Measurements from ENCODE around the gene ZNF263. TPM values are rescaled to one million over a fixed set of nuclear protein-coding genes. Genes with fewer than 3 reads are reported as not detected.

The ZNF263 gene
- total RNA-seq, 1 donor from 2014 or later = 27.6 TPM

- peaks cover 78% of the 10 kb centered on the region for H3K9me3 ChIP-seq
Measured at GRCh38 chr16:3295209-3295608, 11.9 kb downstream of the ZNF263 start.

DNA sequence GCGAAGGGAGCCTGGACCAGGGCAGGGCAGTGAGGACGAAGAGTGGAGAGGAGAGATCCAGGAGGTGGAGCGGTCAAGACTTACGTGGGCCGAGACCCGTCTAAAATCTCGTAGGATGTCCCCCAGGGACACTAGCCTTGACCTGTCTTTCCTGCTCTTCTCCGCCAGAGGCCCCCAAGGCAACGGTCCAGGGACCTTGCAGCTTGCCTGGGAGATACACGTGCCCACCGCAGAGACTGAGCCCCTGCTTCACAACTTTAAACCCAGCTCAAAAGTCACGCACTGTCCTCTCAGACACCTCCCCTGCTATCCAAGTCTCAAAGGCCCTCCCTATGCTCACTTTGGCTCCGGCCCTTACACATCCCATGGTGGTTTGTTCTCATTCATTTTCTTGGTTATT is 12.5 kb downstream of the ZNF263 start:
- no peak for TF ChIP-seq CTCF (IDR thresholded peaks at IDR 0.05)
- Histone ChIP-seq H3K27ac (no peak overlapping the region), H3K36me3 (peaks cover 9% of the 10 kb centered on the region), H3K4me3 (no peak overlapping the region), H3K4me1 (no peaks in the 10 kb centered on the region), H3K9me3 (peaks cover 78% of the 10 kb centered on the region), H3K27me3 (no peaks in the 10 kb centered on the region)
- DNase-seq (no peak), ATAC-seq (no peak)
- intact Hi-C loops (cut with DNase I) = no loop called here

More at GRCh38 chr16:3295209-3295608, 11.9 kb downstream of the ZNF263 start:
- ATAC-seq = no peak
- no peak for DNase-seq
- intact Hi-C loops (cut with DNase I) = no loop called here
- TF ChIP-seq CTCF (IDR thresholded peaks at IDR 0.05) = no peak
- no peak overlapping the region for H3K4me3 ChIP-seq
- peaks cover 14% of the 10 kb centered on the region for H3K36me3 ChIP-seq
- no peaks in the 10 kb centered on the region for H3K27me3 ChIP-seq
- no peaks in the 10 kb centered on the region for H3K4me1 ChIP-seq
- no peak overlapping the region for H3K27ac ChIP-seq

DNA sequence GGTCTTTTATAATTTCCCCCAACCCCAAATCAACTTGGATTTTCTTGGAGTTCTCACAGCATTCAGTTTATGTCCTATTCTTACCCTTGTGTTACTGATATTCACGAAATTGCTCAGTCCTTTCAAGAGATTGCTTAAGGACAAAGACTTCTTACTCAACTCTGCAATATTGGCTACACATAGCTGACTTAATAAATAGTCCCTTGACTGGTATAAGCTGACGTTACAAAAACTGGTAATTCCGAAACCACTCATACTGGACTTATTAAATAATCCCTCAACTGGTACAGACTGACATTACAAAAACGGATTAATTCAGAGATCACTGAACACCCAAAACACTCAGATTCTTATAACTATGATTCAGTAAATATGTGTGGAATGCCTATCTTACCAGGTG is 21.1 kb downstream of the ZNF263 start:
- H3K4me1 ChIP-seq = peaks cover 13% of the 10 kb centered on the region
- H3K27me3 ChIP-seq = no peaks in the 10 kb centered on the region
- H3K36me3 ChIP-seq = peaks cover 9% of the 10 kb centered on the region
- intact Hi-C loops (cut with DNase I) = no loop called here
- DNase-seq (no peak), ATAC-seq (no peak)
- TF ChIP-seq CTCF (IDR thresholded peaks at IDR 0.05) = no peak
- H3K27ac ChIP-seq = no peak overlapping the region
- peak overlapping the region; percentile 67 for H3K4me3 ChIP-seq
- peaks cover 61% of the 10 kb centered on the region for H3K9me3 ChIP-seq

- intact Hi-C loops (cut with DNase I) = no loop called here
- peak; percentile 94 for DNase-seq
- TF ChIP-seq CTCF (IDR thresholded peaks at IDR 0.05) = no peak
Measured at GRCh38 chr16:3305109-3306068, 22.1 kb downstream of the ZNF263 start, which contains the start of the genes TIGD7 and ZNF75A. TIGD7 (minus strand) TSS chr16:3305430; CDS start chr16:3300614, 4,816 bp downstream. ZNF75A (plus strand) TSS chr16:3305497; CDS start chr16:3308429, 2,932 bp downstream.

GRCh38 chr16:3306078-3306477 is 22.8 kb downstream of the ZNF263 start:
- TF ChIP-seq CTCF (IDR thresholded peaks at IDR 0.05) = no peak
- H3K4me1 ChIP-seq = peaks cover 13% of the 10 kb centered on the region
- H3K27me3 ChIP-seq = no peaks in the 10 kb centered on the region
- peaks cover 9% of the 10 kb centered on the region for H3K36me3 ChIP-seq
- peaks cover 61% of the 10 kb centered on the region for H3K9me3 ChIP-seq
- peak overlapping the region; percentile 67 for H3K4me3 ChIP-seq
- H3K27ac ChIP-seq = peak overlapping the region; percentile 91
- intact Hi-C loops (cut with DNase I) = no loop called here
- no peak for ATAC-seq
- DNase-seq = no peak

More at GRCh38 chr16:3305109-3306068, 22.1 kb downstream of the ZNF263 start, which contains the start of the genes TIGD7 and ZNF75A:
- peak; percentile 99 for ATAC-seq
- no peaks in the 10 kb centered on the region for H3K27me3 ChIP-seq
- H3K9me3 ChIP-seq = peaks cover 61% of the 10 kb centered on the region
- H3K27ac ChIP-seq = peak within 1 kb of the TSS; percentile 91
- H3K36me3 ChIP-seq = peaks cover 9% of the 10 kb centered on the region
- peak within 1 kb of the TSS; percentile 67 for H3K4me3 ChIP-seq
- peaks cover 13% of the 10 kb centered on the region for H3K4me1 ChIP-seq

All from upper lobe of right lung (tissue), 1 donor.